ENCODE measurements around the gene ASIC4. TPM values are rescaled to one million over a fixed set of nuclear protein-coding genes. Genes with fewer than 3 reads are reported as not detected.

Gene ASIC4
- polyA plus RNA-seq, 3 donors: not detected

DNA sequence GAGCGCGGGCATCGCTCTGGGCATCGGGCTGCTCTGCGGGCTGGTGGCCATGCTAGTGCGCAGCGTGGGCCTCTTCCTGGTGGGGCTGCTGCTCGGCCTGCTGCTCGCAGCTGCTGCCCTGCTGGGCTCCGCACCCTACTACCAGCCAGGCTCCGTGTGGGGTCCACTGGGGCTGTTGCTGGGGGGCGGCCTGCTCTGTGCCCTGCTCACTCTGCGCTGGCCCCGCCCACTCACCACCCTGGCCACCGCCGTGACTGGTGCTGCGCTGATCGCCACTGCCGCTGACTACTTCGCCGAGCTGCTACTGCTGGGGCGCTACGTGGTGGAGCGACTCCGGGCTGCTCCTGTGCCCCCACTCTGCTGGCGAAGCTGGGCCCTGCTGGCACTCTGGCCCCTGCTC lies 33.3 kb downstream of the ASIC4 start:
- Histone ChIP-seq H2AFZ (ENCODE audit: insufficient read depth, low read depth, low read length, poor library complexity, severe bottlenecking) (no peak overlapping the region), H3K4me2 (replicated peaks; ENCODE audit: extremely low read depth, low read length, poor library complexity, severe bottlenecking) (no peak overlapping the region), H3K4me1 (ENCODE audit: control insufficient read depth in 1 of 2, insufficient read depth in 2 of 2, low read length in 2 of 2) (peaks cover 21 to 31% of the 10 kb centered on the region in 2 donors), H3K36me3 (replicated peaks in 1 of 2; ENCODE audit: control insufficient read depth in 1 of 2, insufficient read depth in 2 of 2, low read length in 2 of 2) (no peaks in the 10 kb centered on the region), H3K9me3 (replicated peaks in 1 of 2; ENCODE audit: control insufficient read depth in 1 of 2, insufficient read depth in 1 of 2, low read length in 2 of 2) (peaks cover 0 to 5% of the 10 kb centered on the region in 2 donors), H3K27ac (ENCODE audit: low read depth in 1 of 2, low read length in 2 of 2) (no peak overlapping the region), H3K9ac (ENCODE audit: insufficient read depth, low read length, poor library complexity, severe bottlenecking) (no peak overlapping the region), H3K27me3 (ENCODE audit: control insufficient read depth in 2 of 2, insufficient read depth in 2 of 2, low read length in 2 of 2) (peaks cover 24 to 60% of the 10 kb centered on the region in 2 donors), H3K79me2 (ENCODE audit: insufficient read depth, low read length) (no peaks in the 10 kb centered on the region), H3K4me3 (replicated peaks in 1 of 3; ENCODE audit: low read depth in 2 of 3, low read length in 3 of 3) (no peak overlapping the region), H4K20me1 (ENCODE audit: insufficient read depth, low read length) (no peaks in the 10 kb centered on the region)
- Mint-ChIP-seq H3K36me3 (peaks cover 3 to 6% of the 10 kb centered on the region in 2 donors), H3K4me3 (no peak overlapping the region), H3K27ac (peak overlapping the region in 1 of 7 donors; percentile 68), H3K27me3 (ENCODE audit: low read depth in 3 of 3) (peaks cover 45 to 83% (median 55%) of the 10 kb centered on the region in 3 donors), H3K4me1 (peaks cover 15% of the 10 kb centered on the region), H3K9me3 (peaks cover 0 to 21% (median 4%) of the 10 kb centered on the region in 7 donors)
- DNase-seq: no peak
- TF ChIP-seq, protein P1, sequence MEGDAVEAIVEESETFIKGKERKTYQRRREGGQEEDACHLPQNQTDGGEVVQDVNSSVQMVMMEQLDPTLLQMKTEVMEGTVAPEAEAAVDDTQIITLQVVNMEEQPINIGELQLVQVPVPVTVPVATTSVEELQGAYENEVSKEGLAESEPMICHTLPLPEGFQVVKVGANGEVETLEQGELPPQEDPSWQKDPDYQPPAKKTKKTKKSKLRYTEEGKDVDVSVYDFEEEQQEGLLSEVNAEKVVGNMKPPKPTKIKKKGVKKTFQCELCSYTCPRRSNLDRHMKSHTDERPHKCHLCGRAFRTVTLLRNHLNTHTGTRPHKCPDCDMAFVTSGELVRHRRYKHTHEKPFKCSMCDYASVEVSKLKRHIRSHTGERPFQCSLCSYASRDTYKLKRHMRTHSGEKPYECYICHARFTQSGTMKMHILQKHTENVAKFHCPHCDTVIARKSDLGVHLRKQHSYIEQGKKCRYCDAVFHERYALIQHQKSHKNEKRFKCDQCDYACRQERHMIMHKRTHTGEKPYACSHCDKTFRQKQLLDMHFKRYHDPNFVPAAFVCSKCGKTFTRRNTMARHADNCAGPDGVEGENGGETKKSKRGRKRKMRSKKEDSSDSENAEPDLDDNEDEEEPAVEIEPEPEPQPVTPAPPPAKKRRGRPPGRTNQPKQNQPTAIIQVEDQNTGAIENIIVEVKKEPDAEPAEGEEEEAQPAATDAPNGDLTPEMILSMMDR (IDR thresholded peaks at IDR 0.05): no peak
- intact Hi-C loops (cut with micrococcal nuclease): no loop called here
- WGBS (ENCODE audit: insufficient coverage): 96% methylated on average over 26 of the region's 26 CpGs

DNA sequence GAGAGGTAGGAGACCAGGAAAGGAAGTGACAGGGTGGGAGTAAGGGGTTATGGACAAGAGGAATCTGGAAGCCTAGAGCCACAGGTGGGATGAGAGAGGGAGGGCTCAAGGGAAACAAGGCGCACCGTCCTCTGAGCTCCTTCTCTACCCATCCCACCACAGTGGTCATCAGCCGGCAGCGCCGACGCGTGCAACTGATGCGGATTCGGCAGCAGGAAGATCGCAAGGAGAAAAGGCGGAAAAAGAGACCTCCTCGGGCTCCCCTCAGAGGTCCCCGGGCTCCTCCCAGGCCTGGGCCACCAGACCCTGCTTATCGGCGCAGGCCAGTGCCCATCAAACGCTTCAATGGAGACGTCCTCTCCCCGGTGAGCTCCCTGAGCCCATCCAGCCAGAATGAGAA lies 34.7 kb downstream of the ASIC4 start:
- TF ChIP-seq, protein P1 (IDR thresholded peaks at IDR 0.05): no peak
- no peak overlapping the region for H3K27ac ChIP-seq (ENCODE audit: low read depth in 1 of 2, low read length in 2 of 2)
- Mint-ChIP-seq H3K36me3 (peaks cover 3 to 6% of the 10 kb centered on the region in 2 donors), H3K4me1 (peaks cover 13% of the 10 kb centered on the region), H3K9me3 (peaks cover 0 to 18% (median 3%) of the 10 kb centered on the region in 7 donors), H3K27me3 (ENCODE audit: low read depth in 3 of 3) (peaks cover 53 to 82% (median 61%) of the 10 kb centered on the region in 3 donors), H3K4me3 (peak overlapping the region in 1 of 2 donors; percentile 41), H3K27ac (no peak overlapping the region)
- H3K9ac ChIP-seq (ENCODE audit: insufficient read depth, low read length, poor library complexity, severe bottlenecking): no peak overlapping the region
- no peak overlapping the region for H3K4me2 ChIP-seq (replicated peaks; ENCODE audit: extremely low read depth, low read length, poor library complexity, severe bottlenecking)
- H3K4me1 ChIP-seq (ENCODE audit: control insufficient read depth in 1 of 2, insufficient read depth in 2 of 2, low read length in 2 of 2): peaks cover 16 to 23% of the 10 kb centered on the region in 2 donors
- intact Hi-C loops (cut with micrococcal nuclease): no loop called here
- H2AFZ ChIP-seq (ENCODE audit: insufficient read depth, low read depth, low read length, poor library complexity, severe bottlenecking): no peak overlapping the region
- H3K79me2 ChIP-seq (ENCODE audit: insufficient read depth, low read length): no peaks in the 10 kb centered on the region
- no peak for DNase-seq
- H3K36me3 ChIP-seq (replicated peaks in 1 of 2; ENCODE audit: control insufficient read depth in 1 of 2, insufficient read depth in 2 of 2, low read length in 2 of 2): no peaks in the 10 kb centered on the region
- no peak overlapping the region for H3K4me3 ChIP-seq (replicated peaks in 1 of 3; ENCODE audit: low read depth in 2 of 3, low read length in 3 of 3)
- H3K27me3 ChIP-seq (ENCODE audit: control insufficient read depth in 2 of 2, insufficient read depth in 2 of 2, low read length in 2 of 2): peaks cover 29 to 64% of the 10 kb centered on the region in 2 donors
- 91% methylated on average over 16 of the region's 18 CpGs for WGBS (ENCODE audit: insufficient coverage)
- peaks cover 0 to 5% of the 10 kb centered on the region in 2 donors for H3K9me3 ChIP-seq (replicated peaks in 1 of 2; ENCODE audit: control insufficient read depth in 1 of 2, insufficient read depth in 1 of 2, low read length in 2 of 2)
- H4K20me1 ChIP-seq (ENCODE audit: insufficient read depth, low read length): no peaks in the 10 kb centered on the region
